GM18861 (cell line): ENCODE results near the gene PAK1.
"Not testable (repeated sequence)": the region's sequence is repeated elsewhere in the genome, so short reads cannot be mapped to it uniquely, and the experiment has no call there.

Experiments
- ATAC-seq: cut with Tn5 transposase; IDR thresholded peaks from one replicate; pipeline ENCODE4 v1.9.1; 2021; ENCODE audit not compliant: unreplicated experiment

PAK1 gene

DNA sequence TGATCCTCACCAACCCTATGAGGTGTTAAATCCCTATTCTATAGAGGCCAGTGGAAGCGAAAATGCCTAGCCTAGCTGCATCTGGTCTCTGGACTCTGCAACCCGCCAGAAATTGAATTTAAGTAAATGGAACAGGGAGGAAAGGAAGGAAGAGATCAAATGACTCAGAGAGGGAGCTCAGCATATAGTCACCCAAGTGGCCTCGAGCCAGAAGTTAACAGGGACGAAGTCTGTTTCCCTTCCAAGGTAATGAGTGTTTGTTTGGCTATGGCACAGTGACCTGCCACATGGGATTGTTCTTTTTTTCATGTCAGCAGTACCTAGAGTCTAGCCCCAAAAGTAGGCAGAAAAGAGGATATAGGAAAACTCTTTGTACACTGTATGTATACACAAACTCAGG, 66.3 kb downstream of the PAK1 start:
- no peak for ATAC-seq

DNA sequence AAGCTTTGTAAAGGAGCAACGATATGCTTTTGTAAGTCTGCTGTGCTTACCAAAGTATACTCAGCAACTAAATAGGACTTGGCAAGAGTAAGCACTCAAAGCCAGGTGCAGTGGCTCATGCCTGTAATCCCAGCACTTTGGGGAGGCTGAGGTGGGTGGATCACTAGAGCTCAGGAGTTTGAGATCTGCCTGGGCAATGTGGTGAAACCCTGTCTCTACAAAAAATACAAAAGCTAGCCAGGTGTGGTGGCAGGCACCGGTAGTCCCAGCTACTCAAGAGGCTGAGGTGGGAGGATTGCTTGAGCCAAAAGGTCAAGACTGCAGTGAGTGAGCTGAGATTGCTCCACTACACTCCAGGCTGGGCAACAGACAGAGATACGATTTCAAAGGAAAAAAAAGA, 67.5 kb downstream of the PAK1 start:
- no peak for ATAC-seq

DNA sequence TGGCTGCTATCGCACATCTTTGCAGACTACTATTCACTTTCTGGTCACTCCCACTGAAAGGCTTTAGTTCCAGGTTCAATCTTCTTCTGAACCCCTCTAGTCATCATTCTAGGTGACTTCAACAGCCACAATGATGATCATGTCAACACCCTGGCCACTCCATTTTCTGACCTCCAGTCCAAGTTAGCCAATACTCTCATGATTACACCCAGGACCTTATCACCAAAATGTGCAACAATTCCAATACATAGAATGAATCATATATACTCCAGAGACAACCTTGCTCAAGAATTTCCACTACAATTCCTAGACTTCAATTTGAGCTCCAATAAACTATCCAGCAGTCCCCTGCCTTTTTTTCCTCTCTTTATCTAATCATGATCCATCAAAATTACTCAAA, 70.7 kb downstream of the PAK1 start:
- ATAC-seq = no peak

DNA sequence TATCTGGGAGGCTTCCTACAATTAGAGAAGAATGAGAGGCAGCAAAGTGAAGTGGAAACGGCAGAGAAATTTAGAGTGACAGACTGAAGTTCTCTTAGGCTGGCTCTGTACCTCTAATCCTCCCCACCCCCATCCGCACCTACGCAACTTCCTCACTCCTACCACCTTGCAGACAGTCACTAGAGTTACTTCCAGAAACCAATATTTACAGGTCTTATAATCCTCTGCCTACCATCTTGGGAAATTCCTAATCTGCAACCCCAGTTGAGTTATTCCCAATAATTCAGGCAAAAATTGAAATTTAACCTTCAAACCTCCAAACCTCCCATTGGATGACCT, 71.7 kb downstream of the PAK1 start:
- no peak for ATAC-seq

DNA sequence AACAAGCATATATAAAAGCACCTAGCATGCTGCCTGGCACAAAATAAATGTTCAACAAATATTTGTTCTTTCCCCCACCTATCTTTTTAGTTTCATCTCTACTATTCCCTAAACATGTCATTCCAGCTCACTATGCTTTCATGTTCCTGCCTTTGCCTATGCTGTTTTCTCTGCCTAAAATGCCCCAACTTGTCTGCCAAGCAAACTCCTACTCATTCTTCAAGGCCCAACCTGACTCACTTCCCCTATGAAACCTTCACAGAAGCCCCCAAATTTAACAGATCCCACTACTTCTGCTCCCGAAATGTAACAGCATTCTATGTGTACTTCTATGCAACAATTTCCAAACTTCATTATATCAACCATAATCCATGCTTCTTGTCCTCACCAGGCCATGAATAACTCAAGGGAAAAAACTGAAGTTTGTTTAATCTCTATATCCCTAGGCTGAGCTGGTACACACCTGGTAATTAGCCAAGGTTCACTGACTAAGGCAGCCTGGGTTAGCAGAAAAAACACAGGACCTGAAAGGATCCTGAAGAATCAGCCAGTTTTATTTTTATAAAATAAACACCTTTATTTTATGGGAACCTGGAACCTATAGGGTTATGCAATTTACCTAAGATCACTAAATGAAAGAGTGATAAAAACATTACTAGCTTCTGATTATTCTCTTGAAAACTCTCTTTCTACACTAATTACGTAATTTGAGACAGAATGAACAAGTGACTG, 72.2 kb downstream of the PAK1 start:
- ATAC-seq = no peak

DNA sequence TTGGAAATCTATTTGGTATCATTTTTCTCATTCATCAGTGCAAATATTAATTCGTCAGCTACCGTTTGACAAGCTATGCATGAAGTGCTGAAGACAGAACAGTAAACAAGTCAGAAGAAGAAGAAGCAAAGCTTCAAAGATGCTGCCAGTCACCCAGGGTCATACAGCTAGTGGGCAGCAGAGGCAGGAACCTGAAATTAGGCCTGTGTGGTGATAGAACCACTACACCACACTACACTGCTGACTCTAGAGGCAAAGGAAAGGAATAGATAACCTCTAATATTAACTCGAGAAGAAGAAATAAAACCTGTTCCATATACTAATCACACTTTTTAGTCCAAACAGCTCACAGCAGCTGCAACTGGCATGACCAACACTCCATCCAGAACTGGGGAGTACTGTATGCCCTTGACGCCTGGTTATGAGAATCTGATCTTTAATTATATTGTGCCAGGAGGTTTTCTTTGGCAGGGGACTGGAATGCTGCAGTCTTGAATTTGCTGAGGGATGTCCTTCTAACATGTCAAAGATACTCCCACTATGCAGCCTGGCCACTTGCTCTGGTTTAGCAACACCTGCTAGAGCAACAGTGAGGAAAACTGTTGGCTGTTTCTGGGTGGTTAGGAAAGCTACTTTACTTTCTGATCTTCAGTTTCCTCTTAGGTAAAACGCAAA, 73.0 kb downstream of the PAK1 start:
- no peak for ATAC-seq

DNA sequence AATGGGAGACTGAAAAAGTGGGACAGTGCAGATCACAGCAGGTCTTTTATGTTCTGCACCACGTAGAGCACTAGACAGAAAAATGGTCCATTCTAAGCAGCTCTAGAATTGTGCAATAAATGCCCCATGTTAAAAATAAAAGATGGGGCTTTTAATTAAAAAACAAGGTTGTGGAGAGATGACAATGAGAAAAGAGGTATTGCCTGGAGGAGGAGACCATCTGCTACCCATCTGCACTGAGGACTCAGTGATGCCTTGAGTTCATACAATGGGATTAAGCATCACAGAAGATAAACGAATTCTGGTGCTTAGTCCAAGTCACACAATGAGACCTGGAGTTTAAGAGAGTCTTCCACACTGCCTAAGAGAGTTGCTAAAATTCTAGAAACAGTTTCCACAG, 73.6 kb downstream of the PAK1 start:
- ATAC-seq = no peak

DNA sequence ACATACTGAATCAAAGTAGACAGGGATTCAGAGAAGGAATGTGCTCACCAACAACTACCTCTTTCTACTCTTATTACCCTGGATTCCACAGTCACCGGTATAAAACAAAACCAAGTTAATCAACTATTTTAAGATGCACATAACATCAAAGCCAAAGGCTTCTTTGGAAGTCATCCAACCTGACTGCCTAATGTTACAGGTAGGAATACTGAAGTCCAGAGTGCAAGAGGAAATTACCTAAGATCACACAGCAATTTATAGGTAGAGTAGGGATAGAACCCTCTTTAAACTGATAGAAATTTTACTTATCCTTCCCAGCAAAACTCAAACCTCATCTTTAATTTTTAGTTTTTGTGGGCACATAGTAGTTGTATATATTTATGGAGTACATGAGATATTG, 76.3 kb downstream of the PAK1 start:
- no peak for ATAC-seq

DNA sequence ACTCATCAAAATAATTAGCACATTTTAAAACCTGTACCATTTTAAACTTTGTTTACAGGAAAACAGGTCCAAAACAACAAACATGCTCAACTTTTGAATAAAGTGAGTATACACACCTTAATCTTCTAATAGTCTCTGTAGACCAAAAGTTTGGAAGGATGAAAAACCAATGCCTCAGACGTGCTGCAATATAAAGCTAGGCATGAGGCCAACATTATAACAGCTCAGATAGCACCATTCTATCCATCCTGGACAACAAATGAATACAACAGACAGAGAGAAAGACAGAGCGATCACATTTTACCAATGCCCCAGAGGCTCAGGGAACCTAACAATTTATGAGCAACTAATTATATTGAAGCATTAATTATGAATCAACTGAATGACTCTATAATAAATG, 77.0 kb downstream of the PAK1 start:
- ATAC-seq = no peak

DNA sequence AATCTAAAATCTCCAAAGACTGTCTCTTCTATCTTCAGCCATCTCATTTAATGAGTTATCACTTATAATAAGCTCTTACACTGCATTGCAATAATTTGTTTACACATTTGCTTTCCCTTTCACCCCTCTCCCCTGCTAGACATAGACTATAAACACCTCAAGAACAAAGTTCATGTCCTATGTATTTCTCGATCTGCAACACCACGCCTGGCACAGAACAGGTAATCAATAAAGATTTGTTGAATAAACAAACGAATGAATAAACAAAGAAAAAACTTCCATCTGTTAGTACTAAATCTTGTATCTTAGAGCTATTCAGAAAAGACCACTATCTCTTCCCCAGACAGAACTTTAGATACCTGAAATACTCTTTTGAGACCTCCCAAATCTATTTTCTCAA, 77.6 kb downstream of the PAK1 start:
- ATAC-seq = no peak

DNA sequence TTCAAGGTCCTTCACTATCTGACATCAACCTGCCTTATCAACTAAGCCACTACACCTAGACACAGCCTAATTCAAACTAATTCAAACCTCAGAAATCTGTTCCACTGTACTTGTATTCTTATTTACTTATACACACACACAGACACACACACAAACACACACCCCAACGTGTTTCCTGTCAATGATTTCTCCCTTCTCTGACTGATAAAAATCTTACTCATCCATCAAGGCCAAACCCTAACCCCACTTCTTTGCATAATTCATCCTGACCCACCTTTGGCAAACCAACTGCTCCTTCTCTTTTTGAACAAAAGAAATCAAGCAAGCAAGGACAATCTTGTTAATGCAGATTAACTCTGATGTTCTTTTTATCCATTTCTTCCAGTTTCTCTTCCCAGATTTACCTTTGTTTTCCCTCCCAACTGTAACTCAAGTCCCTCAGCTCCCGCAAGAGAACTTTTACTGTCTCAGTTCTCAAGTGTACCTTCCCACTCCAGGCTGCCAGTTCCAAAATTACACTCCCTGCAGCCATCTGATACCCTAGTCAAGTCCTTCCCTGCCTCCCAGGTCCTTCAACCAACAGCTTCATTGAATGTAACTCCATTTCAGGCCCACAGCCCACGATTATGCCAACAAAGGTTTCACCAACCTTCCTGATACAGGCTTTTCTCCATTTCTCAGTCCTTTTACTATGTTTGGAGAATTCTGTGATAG, 78.3 kb downstream of the PAK1 start:
- no peak for ATAC-seq

DNA sequence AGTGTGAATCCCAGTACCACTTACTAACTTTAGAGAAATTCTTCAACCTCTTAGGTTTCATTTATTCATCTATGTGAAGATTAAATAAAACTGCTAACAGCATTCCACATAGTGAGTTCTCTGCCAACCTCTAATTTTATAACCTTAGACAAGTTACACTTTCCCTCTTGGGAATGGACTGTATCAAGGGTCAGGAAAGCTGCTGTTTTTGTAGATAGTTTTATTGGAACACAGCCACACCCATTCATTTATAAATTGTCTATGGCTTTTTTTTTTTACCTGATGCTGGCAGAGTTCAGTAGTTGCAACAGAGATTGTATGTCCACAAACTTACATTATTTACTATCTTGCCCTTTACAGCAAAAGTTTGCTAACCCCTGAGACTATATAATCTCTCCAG, 81.1 kb downstream of the PAK1 start:
- ATAC-seq = no peak

DNA sequence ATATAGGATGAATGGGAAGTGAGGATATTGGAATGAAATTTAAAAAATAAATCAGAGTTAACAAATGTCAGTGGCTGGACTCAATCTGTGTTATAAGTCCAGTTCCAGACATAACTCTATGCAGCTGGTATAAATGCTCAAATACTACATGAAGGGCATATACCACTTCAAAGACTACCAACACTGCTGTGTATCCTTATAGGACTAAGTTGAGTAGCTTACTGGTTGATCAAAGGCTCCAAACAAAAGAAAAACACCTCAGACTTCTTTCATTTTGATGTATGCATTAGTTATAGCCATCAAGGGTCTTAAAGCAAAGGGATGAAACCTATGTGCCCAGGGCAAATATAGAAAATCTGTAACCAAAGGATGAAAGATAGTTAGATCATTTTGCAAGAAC, 86.2 kb downstream of the PAK1 start:
- no peak for ATAC-seq

DNA sequence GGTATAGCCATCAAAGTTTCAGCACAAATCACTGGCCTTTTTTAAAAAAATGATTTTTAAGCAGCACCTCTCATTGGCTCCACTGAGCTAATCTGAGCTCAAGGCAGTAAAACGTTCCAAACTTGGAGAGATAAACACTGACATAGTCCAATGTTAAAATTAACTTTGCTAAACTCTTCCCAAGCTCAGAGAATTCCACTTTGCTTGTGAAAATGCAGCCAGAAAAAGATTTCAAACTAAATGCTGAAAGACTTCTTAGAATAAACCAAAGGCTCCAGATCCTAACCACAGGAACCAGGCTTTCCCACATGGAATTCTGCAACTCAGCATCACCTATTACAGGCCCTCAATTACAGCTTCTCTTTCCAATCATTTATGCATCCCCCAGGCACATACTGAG, 87.7 kb downstream of the PAK1 start:
- ATAC-seq = no peak

DNA sequence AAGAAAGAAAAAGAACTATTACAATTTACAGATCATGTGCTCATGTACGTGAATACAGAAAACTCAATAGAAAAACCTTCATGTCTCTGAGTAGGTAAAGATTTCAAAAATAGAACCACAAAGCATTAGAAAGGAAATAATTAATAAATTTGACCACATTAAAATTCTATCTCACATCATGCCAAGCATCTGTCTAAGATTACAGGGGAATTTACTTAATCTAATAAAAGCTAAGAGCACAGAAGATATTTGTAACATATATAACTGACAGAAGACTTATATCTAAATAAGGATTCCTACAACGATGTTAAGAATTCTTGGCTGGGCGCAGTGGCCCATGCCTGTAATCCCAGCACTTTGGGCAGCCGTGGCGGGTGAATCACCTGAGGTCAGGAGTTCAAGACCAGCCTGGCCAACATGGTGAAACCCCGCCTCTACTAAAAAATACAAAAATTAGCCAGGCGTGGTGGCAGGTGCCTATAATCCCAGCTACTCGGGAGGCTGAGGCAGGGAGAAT, 88.6 kb downstream of the PAK1 start:
- not testable (repeated sequence) for ATAC-seq

DNA sequence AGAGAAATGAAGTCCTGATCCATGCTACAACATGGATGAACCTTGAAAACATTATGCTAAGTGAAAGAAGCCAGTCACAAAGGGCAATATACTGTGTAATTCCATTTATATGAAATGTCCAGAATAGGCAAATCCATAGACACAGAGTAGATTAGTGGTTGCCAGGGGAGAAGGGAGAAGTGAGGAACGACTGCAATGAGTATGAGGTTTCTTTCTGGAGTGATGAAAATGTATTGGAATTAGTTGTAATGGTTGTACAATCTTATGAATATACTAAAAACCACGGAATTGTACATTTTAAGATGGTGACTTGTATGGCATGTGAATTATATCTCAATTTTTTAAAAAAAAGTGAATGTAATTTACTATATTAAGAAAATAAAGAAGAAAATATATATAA, 89.3 kb downstream of the PAK1 start:
- no peak for ATAC-seq

DNA sequence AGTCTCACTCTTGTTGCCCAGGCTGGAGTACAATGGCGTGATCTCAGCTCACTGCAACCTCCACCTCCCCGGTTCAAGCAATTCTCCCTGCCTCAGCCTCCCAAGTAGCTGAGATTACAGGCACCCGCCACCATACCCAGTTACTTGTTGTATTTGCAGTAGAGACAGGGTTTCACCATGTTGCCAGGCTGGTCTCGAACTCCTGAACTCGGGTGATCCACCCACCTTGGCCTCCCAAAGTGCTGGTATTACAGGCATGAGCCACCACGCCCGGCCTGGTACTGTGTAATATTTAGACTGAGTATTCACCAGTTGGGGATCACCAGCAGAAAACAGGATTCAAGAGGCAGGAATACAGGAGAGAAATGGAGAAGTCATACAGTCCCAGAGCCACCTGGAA, 90.5 kb downstream of the PAK1 start:
- ATAC-seq = not testable (repeated sequence)

DNA sequence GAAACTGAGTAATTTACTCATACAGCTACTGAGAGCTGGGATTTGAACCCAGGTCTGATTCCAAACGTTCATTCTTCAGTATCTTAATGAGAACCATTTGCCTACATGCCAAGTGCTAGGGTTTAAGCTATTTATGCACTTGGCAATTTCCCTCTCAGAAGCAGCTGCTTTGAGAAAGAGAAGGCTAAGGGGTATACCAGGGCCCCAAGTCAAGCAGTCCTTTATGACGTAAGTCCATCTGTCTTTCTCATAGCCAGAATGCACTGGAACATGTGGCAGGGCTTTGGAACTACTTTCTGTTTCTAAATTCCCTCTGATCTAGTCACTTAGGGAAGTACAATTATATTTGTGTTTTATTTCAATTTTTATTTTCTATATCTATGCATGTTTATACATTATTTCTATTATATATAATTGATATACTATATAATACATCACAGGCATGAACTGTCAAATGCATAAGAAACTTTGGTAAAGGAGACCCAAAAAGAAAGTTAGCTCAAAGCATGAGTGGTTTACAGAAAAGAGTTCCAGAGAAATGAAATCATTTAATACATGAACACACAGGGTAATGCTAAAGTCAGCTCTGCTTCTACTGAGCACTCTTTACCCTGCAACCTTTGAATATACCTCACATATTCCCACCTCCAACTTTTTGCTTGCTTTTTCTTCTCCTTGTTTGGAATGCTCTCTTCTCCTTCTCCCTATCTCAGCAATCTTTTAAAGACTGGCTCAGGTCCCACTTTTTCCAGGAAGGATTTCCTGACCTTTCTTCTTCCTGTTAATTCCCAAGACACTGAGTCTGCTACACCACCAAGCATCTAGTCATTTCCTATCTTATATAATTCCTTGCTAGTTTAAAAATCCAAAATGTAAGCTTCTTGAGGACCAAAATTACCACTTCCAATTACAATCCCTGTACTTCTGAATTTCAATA, 91.9 kb downstream of the PAK1 start:
- ATAC-seq = no peak

DNA sequence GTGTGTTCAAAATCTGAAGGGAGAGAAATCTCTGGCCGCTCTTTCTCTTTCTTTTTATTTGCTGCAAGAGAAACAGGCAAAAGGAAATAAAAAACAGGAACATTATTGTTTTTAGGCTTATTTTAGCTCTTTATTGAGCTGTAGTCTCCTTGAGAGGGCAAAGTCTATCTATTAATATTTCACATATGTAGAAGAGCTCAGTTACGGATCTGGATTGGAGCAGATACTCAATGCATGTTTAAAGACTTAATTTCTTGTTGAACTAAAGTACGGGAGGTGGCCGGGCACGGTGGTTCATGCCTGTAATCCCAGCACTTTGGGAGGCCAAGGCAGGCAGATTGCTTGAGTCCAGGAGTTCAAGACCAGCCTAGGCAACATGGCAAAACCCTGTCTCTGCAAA, 94.0 kb downstream of the PAK1 start:
- no peak for ATAC-seq

DNA sequence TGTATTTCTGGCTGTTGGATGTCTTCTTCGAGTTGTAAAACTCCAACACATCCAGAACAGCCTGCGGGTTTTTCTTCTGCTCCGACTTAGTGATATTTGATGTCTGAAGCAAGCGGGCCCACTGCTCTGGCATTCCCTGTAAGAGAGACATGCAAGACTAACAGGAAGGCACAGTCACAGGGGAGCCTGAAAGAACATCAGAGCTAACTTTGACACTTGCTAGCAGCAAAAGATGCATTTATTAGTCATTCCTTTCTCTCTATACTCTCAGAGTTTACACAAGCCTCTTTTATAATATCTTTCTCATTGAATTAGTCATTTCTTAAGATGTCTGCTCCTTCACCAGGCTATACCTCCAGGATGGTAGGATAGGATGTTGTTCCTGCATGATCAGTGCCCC, 94.6 kb downstream of the PAK1 start:
- no peak for ATAC-seq

DNA sequence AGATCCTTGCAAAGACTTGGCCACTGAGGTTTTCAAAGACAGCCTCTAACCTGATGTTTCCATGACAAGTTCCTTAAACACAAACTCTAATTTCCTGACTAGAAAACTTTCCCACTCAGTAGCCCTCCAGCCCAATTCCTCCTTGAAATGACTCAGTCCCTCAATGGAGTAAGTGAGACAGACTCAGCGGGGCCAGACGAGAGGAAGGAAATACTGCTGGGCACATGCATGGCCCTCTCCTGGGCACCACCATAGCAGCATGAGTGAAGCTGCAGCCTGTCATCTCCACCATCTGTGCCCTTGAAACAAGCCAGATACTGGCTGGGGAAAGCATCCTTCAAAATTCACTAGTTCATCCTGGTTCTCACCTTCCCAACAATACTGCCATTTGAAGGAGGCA, 96.2 kb downstream of the PAK1 start:
- no peak for ATAC-seq
